DOHH2 (cell line): ENCODE results near the gene RAN.

Experiments
- CTCF ChIP-seq: fragments of 200-600 bp; sonication (generic); IDR thresholded peaks from one replicate; pipeline ENCODE4 v1.5.1; 2014; ENCODE audit warnings: antibody characterized with exemption, mild to moderate bottlenecking, low read depth, low read length; ENCODE audit not compliant: poor library complexity, severe bottlenecking
- EZH2phosphoT487 ChIP-seq: fragments of 200-600 bp; sonication (generic); IDR thresholded peaks from 2 replicates; pipeline ENCODE4 v1.6.1; 2017; ENCODE audit warnings: borderline replicate concordance, mild to moderate bottlenecking, antibody characterized with exemption, low read length, moderate library complexity, mixed read lengths

- TF ChIP-seq CTCF (no peak), EZH2phosphoT487 (no peak)
Observed at GRCh38 chr12:130874696-130875095, 2.8 kb downstream of the RAN start.
